ENCODE measurements around the gene ARHGAP22.

DNA sequence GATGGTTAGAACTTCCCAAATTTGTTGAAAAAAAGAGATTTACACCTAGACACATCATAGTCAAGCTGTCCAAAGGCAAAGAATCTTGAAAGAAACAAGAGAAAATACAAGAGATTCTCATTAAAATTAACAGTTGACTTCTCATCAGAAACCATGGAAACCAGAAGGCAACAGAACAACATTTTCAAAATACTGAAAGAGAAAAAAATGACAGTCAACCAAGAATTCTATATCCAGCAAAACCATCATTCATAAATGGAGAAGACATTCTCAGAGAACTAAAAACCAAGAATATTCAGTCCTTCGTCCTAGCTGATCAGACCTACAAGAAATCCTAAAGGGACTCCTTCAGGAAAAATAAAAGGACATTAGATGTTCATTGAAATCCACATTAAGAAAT lies 90.6 kb downstream of the ARHGAP22 start:
- TF ChIP-seq, protein P1, sequence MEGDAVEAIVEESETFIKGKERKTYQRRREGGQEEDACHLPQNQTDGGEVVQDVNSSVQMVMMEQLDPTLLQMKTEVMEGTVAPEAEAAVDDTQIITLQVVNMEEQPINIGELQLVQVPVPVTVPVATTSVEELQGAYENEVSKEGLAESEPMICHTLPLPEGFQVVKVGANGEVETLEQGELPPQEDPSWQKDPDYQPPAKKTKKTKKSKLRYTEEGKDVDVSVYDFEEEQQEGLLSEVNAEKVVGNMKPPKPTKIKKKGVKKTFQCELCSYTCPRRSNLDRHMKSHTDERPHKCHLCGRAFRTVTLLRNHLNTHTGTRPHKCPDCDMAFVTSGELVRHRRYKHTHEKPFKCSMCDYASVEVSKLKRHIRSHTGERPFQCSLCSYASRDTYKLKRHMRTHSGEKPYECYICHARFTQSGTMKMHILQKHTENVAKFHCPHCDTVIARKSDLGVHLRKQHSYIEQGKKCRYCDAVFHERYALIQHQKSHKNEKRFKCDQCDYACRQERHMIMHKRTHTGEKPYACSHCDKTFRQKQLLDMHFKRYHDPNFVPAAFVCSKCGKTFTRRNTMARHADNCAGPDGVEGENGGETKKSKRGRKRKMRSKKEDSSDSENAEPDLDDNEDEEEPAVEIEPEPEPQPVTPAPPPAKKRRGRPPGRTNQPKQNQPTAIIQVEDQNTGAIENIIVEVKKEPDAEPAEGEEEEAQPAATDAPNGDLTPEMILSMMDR (IDR thresholded peaks at IDR 0.05 in 2 of 3, conservative IDR thresholded peaks at IDR 0.05 in 1 of 3; ENCODE audit: borderline replicate concordance in 1 of 3, insufficient read depth in 1 of 3, low read depth in 2 of 3, low read length in 2 of 3): no peak
- no peak for TF ChIP-seq SIN3A (IDR thresholded peaks at IDR 0.05; ENCODE audit: low read depth)
- TF ChIP-seq SRF (IDR thresholded peaks at IDR 0.05; ENCODE audit: low read depth): no peak
- TF ChIP-seq, protein P2, sequence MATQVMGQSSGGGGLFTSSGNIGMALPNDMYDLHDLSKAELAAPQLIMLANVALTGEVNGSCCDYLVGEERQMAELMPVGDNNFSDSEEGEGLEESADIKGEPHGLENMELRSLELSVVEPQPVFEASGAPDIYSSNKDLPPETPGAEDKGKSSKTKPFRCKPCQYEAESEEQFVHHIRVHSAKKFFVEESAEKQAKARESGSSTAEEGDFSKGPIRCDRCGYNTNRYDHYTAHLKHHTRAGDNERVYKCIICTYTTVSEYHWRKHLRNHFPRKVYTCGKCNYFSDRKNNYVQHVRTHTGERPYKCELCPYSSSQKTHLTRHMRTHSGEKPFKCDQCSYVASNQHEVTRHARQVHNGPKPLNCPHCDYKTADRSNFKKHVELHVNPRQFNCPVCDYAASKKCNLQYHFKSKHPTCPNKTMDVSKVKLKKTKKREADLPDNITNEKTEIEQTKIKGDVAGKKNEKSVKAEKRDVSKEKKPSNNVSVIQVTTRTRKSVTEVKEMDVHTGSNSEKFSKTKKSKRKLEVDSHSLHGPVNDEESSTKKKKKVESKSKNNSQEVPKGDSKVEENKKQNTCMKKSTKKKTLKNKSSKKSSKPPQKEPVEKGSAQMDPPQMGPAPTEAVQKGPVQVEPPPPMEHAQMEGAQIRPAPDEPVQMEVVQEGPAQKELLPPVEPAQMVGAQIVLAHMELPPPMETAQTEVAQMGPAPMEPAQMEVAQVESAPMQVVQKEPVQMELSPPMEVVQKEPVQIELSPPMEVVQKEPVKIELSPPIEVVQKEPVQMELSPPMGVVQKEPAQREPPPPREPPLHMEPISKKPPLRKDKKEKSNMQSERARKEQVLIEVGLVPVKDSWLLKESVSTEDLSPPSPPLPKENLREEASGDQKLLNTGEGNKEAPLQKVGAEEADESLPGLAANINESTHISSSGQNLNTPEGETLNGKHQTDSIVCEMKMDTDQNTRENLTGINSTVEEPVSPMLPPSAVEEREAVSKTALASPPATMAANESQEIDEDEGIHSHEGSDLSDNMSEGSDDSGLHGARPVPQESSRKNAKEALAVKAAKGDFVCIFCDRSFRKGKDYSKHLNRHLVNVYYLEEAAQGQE (IDR thresholded peaks at IDR 0.05; ENCODE audit: low read depth): no peak
- no peak for TF ChIP-seq EZH2phosphoT487 (IDR thresholded peaks at IDR 0.05; ENCODE audit: borderline replicate concordance)
- no peak for TF ChIP-seq JUND (IDR thresholded peaks at IDR 0.05)
- TF ChIP-seq, protein P3, sequence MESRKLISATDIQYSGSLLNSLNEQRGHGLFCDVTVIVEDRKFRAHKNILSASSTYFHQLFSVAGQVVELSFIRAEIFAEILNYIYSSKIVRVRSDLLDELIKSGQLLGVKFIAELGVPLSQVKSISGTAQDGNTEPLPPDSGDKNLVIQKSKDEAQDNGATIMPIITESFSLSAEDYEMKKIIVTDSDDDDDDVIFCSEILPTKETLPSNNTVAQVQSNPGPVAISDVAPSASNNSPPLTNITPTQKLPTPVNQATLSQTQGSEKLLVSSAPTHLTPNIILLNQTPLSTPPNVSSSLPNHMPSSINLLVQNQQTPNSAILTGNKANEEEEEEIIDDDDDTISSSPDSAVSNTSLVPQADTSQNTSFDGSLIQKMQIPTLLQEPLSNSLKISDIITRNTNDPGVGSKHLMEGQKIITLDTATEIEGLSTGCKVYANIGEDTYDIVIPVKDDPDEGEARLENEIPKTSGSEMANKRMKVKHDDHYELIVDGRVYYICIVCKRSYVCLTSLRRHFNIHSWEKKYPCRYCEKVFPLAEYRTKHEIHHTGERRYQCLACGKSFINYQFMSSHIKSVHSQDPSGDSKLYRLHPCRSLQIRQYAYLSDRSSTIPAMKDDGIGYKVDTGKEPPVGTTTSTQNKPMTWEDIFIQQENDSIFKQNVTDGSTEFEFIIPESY (IDR thresholded peaks at IDR 0.05; ENCODE audit: extremely low read depth, insufficient replicate concordance, low read length): no peak

All from HCT116 (cell line).